Measurements from ENCODE around the gene GPR137B. TPM values are rescaled to one million over a fixed set of nuclear protein-coding genes. Genes with fewer than 3 reads are reported as not detected.

GPR137B gene
- polyA plus RNA-seq, 1 experiment = 15.7 TPM

- no peaks in the 10 kb centered on the region for H3K27me3 ChIP-seq (ENCODE audit: control insufficient read depth, insufficient read depth, low read length)
- H3K9me3 ChIP-seq (ENCODE audit: control insufficient read depth, insufficient read depth, low read length) = no peaks in the 10 kb centered on the region
- ChIA-PET POLR2A (no interaction called here), CTCF (interaction anchor here (0.6 kb wide), 1 partner anchor 10 kb away, joined by 4 read pairs; no protein-coding TSS in a partner anchor)
- no peak overlapping the region for H3K4me3 ChIP-seq (ENCODE audit: low read depth, low read length)
- no peak overlapping the region for H3K27ac ChIP-seq (ENCODE audit: low read depth, low read length)
- DNase-seq (ENCODE audit: low read depth, low spot score) = no peak
- TF ChIP-seq CTCF (IDR thresholded peaks at IDR 0.05; ENCODE audit: low read depth, low read length) = no peak
Measured at GRCh38 chr1:236228411-236228810, 86.1 kb downstream of the GPR137B start.

DNA sequence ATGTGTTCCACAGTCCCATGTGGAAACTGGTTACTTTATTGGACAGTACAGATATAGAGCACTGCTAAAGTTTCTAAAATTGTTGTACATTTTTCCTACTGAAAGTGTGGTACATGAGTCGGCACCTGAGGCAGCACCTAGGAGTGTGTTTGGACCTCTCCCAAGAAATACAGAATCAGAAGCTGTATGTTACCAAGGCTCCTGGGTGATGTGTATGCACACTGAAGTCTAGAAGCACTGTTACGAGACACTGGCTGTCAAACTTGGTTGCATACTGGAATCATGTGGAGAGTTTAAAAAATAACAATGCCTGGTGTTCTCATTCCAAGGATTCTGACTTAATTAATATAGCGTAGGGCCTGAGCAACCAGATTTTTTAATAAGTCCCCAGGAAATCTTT lies 92.8 kb downstream of the GPR137B start:
- ChIA-PET CTCF (interaction anchor here (0.5 kb wide), 1 partner anchor 748 kb away, joined by 3 read pairs; no protein-coding TSS in a partner anchor), POLR2A (no interaction called here)
- DNase-seq (ENCODE audit: low read depth, low spot score) = no peak
- H3K4me3 ChIP-seq (ENCODE audit: low read depth, low read length) = no peak overlapping the region
- TF ChIP-seq CTCF (IDR thresholded peaks at IDR 0.05; ENCODE audit: low read depth, low read length) = no peak
- no peaks in the 10 kb centered on the region for H3K9me3 ChIP-seq (ENCODE audit: control insufficient read depth, insufficient read depth, low read length)
- no peak overlapping the region for H3K27ac ChIP-seq (ENCODE audit: low read depth, low read length)
- no peaks in the 10 kb centered on the region for H3K27me3 ChIP-seq (ENCODE audit: control insufficient read depth, insufficient read depth, low read length)

DNA sequence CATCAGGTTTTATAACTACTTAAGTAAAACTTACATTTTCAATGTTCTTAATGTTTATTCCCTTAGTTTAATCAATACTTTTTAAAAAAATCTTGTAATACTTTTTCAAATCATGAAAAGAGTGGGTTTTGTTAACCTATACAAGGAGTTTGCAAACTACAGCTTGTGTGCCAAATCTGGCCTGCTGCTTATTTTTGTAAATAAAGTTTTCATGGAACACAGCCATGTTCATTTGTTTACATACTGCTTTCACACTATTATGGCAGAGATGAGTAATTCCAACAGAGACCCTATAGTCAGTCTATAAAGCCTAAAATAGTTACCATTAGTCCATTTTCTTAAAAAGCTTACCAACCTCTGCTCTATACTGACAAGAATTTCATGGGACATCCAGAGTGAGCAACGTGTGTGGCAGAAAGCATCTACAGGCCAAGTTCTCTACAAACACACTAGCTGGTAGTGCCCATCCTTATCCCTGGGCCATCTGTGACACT lies 96.8 kb downstream of the GPR137B start:
- Histone ChIP-seq H3K27ac (ENCODE audit: low read depth, low read length) (no peak overlapping the region), H3K27me3 (ENCODE audit: control insufficient read depth, insufficient read depth, low read length) (no peaks in the 10 kb centered on the region), H3K9me3 (ENCODE audit: control insufficient read depth, insufficient read depth, low read length) (no peaks in the 10 kb centered on the region), H3K4me3 (ENCODE audit: low read depth, low read length) (no peak overlapping the region)
- TF ChIP-seq CTCF (IDR thresholded peaks at IDR 0.05; ENCODE audit: low read depth, low read length) = no peak
- POLR2A ChIA-PET = no interaction called here
- CTCF ChIA-PET = interaction anchor here (0.6 to 0.7 kb wide), 4 partner anchors 10 to 1918 kb away, joined by 4 to 9 read pairs (median 6); no protein-coding TSS in a partner anchor
- no peak for DNase-seq (ENCODE audit: low read depth, low spot score)

DNA sequence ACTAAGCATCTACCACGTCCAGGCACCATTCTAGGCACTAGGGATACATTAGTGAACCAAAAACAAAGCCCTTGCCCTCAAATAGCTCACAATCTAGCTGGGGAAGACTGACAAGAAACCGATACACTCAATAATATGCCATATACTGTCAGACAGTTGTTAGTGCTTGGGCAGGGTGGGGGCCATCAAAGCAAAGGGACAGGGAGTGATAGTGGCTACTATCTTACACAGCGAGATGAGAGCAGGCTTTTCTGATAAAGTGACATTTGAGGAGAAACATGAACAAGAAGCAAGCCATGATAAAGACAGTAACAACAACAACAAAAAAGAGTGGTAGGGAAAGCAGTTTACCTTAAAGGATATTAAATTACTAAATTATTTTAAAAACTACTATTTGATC lies 98.3 kb downstream of the GPR137B start:
- DNase-seq (ENCODE audit: low read depth, low spot score) = no peak
- no peak for TF ChIP-seq CTCF (IDR thresholded peaks at IDR 0.05; ENCODE audit: low read depth, low read length)
- H3K4me3 ChIP-seq (ENCODE audit: low read depth, low read length) = no peak overlapping the region
- no peaks in the 10 kb centered on the region for H3K9me3 ChIP-seq (ENCODE audit: control insufficient read depth, insufficient read depth, low read length)
- no peaks in the 10 kb centered on the region for H3K27me3 ChIP-seq (ENCODE audit: control insufficient read depth, insufficient read depth, low read length)
- CTCF ChIA-PET = no interaction called here
- POLR2A ChIA-PET = no interaction called here
- H3K27ac ChIP-seq (ENCODE audit: low read depth, low read length) = no peak overlapping the region

DNA sequence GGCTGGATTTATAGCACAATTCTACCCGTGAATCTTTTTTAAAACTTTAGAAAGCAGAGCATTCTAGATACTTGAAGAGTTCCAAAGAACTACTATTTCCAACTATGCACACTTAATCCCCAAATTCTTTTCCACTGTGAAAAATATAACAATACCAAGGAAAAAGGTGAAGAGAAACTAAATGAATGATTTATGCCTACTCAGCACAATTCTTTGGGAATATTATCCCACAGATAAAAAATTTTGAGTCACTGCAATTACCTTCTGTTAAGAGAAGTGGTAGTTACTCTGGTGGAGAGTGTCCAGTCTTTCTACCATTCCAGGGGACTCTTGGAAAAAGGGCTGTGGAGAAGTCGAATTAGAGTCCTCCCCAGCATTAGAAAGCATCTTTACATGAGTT lies 100.2 kb downstream of the GPR137B start:
- no peak for TF ChIP-seq CTCF (IDR thresholded peaks at IDR 0.05; ENCODE audit: low read depth, low read length)
- H3K27ac ChIP-seq (ENCODE audit: low read depth, low read length) = no peak overlapping the region
- no peaks in the 10 kb centered on the region for H3K9me3 ChIP-seq (ENCODE audit: control insufficient read depth, insufficient read depth, low read length)
- DNase-seq (ENCODE audit: low read depth, low spot score) = no peak
- no peak overlapping the region for H3K4me3 ChIP-seq (ENCODE audit: low read depth, low read length)
- CTCF ChIA-PET = no interaction called here
- H3K27me3 ChIP-seq (ENCODE audit: control insufficient read depth, insufficient read depth, low read length) = no peaks in the 10 kb centered on the region
- POLR2A ChIA-PET = no interaction called here
